Head of caudate nucleus (tissue), 42 donors: ENCODE results near the gene FBL.
"Not testable (repeated sequence)": the region's sequence is repeated elsewhere in the genome, so short reads cannot be mapped to it uniquely, and the experiment has no call there.

Source experiments
- DNase-seq, 42 donors: peaks; one replicate each; pipeline versions ENCODE4 v3.0.0 to v3.0.0-alpha.2; 2020 to 2021; ENCODE audit warnings: mixed read lengths in 7 of 42
- intact Hi-C: fragments of 100-400 bp; cut with DNase I; formaldehyde crosslinking; loops from one replicate; pipeline ENCODE4 v1.15.0; 2022

FBL gene

GRCh38 chr19:39878398-39878797, 32.2 kb upstream of the FBL start:
- intact Hi-C loops: no loop called here

DNA sequence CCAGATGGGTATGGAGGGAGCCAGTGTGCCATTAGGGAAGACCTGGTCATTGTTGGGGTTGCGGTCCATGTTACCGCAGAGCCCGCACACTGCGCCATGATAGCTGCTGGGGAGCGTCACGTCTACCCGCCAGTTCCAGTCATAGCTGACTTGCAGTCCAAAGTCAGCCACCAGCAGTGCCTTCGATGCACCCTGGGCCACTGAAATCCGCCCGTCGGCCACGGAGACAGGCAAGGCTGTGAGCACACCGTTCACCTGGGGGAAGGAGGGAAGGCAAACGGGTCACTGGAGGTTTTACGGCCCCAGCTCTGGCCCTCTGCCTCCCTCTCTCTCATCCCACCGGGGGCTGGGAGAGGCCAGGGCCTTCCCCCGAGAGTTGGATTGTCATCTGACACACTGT, 31.8 kb upstream of the FBL start:
- intact Hi-C loops, DNase-seq: not testable (repeated sequence)

More at GRCh38 chr19:39878398-39878797, 32.2 kb upstream of the FBL start:
- no peak for DNase-seq

DNA sequence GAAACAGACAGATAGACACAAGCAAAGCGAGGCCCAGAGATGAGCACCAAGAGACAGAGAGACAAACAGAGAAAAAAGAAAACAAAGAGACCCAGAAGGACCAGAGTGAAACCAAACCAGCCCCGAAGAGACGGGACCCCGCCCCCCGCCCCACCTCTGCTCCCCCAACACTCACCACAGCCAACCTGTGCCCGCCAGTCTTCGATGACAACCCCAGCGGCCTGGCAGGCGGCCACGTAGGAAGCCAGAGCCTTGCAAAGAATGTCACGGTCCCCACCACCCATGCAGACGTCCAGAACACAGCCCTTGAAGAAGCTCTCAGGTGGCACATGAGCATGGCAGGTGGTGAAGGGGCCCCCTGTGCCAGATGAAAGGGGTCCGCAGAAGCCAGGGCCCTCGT, 31.3 kb upstream of the FBL start:
- DNase-seq: peak in 1 of 42 donors; percentile 21
- intact Hi-C loops: not testable (repeated sequence)

DNA sequence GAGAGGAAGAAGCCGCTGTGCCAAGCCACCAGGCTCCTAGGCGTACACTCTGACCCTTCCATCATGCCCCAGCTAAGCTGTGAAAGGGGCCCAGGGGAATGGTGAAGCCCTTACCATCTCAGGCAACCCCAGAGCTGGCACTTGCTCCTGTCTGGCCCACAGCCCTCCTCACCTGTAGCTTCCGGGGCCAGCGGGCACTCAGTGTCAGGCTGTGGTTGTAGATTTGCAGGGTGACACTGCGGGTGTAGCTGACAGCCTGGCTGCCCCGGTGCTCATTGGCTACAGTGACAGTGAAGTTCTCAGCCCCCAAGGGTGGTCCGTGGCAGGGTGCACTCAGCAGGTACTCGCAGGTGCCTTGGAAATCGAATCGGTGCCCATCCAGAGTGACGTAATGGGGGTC, 30.3 kb upstream of the FBL start:
- intact Hi-C loops, DNase-seq: not testable (repeated sequence)

DNA sequence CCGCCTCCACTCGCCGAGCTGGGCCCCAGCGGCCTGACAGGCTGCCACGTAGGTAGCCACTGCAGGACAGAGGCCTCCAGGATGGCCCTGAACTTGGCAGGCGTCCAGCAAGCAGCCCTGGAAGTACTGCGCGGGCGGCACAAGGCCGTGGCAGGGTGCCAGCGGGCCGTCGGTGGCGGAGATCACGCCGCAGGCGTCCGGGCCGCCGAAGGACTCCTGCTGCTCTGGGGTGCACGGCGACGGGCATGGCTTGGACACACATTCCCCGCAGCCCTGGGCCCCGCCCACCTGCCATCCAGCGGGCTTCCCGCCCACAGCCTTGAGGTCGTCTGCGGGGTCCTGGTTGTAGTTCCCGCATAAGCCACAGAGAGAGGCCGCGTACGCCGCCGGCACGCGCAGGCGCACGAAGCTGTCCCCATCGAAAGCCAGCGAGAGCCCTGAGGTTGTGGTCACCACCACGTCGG, 29.3 kb upstream of the FBL start:
- DNase-seq, intact Hi-C loops: not testable (repeated sequence)

DNA sequence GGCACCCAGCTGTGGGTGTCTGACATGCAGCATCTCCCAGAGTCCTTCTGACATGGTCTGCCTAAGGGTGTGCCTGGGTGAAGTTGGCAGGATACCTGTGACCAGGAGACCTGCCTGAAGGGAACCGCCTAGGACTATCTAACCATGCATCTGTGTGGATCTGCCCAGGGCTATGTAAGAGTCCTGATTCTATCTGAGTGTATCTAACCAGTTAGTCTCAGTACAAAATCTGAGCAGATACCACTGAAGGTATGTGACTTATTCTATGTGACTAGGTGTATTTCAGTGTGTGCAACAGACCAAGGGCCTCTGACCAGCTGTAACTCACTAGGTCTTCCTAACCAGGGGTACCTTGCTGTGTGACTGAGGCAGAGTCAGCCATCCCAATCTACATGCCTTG, 28.2 kb upstream of the FBL start:
- DNase-seq: no peak
- intact Hi-C loops: no loop called here

GRCh38 chr19:39873385-39873784, 27.2 kb upstream of the FBL start:
- intact Hi-C loops: no loop called here
- DNase-seq: no peak

DNA sequence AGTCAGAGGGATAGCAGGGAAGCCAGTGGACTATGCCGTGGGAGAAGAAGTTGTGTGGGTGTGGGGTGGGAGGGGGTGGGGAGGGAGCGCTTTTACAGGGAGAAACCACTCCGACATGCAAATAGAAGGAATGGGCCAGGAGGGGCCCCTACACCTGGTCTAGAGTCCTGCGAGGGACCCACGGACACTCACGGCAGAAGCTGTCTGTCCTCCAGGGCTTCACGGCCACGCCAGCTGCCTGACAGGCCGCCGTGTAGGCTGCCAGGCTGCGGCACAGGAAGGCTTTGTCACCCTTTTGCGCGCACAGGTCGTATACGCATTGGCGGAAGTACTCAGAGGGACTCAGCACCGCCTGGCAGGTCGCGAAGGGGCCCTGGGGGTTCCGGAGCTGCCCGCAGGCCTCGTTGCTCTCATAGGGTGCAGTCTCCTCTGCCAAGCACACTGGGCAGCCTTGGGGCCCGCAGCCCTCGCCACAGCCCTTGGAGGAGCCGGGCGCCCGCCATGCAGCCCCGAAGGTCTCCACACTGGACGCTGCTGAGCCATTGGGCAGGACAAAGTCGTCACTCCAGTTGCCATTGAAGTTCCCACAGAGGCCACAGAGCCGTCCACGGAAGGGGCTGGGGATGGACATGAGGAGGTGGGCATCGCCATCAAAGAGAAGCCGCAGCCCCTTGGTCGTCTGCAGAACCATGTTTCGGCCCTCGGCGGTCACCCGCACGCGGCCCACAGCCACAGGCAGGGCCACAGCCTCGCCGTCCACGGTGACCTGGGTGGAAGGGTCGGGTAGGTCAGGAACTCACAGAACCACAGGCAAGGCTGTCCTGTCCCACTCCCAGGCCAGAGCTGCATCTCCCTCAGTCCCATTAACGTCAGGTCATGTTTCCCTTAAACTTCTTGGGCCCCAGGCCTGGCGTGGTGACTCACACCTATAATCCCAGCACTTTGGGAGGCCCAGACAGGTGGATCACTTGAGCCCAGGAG, 26.0 kb upstream of the FBL start:
- DNase-seq: no peak
- intact Hi-C loops: no loop called here

DNA sequence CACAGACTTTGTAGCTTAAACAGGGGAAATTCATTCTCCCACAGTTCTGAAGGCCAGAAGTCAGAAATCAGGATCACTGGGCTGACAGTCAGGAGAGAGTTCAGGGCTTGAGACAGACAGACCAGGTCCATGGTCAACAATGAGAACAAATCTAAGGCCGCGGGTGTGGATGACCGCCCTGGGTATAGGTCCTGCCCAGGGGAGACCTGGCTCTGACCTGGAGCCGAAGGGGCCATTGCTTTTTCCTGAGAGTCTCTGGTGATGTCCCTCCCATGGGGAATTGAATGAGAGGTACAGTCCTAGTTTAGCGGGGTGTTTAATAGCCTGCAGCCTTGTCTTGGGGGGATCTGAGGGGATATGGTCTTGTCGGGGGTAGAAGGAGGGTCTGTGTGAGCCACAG, 25.2 kb upstream of the FBL start:
- intact Hi-C loops: no loop called here
- DNase-seq: no peak

- no peak for DNase-seq
- intact Hi-C loops: no loop called here
Observed at GRCh38 chr19:39870171-39870971, 24.2 kb upstream of the FBL start.

- intact Hi-C loops: no loop called here
- DNase-seq: no peak
Observed at GRCh38 chr19:39867952-39868351, 21.8 kb upstream of the FBL start.

DNA sequence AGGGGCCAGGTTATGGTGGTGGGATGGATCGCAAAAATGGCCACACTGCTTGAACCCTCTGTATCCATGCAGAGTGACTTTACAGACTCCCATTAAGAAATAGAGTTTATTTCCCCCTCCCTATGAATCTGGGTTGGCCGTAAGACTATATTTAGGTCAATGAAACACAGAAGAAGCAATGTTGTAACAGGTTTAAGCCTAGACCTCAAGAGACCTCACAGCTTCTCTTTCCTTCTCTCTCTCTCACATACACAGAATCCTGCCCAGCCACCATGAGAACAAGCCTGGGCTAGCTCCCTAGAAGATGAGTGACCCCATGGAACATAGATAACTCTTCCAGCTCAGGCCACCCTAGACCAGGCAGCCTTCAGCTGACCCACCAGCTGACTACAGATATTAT, 21.0 kb upstream of the FBL start:
- intact Hi-C loops: no loop called here
- no peak for DNase-seq

GRCh38 chr19:39865953-39866352, 19.8 kb upstream of the FBL start:
- intact Hi-C loops: no loop called here
- no peak for DNase-seq

- DNase-seq: no peak
- intact Hi-C loops: no loop called here
Observed at GRCh38 chr19:39865186-39865585, 19.0 kb upstream of the FBL start.

DNA sequence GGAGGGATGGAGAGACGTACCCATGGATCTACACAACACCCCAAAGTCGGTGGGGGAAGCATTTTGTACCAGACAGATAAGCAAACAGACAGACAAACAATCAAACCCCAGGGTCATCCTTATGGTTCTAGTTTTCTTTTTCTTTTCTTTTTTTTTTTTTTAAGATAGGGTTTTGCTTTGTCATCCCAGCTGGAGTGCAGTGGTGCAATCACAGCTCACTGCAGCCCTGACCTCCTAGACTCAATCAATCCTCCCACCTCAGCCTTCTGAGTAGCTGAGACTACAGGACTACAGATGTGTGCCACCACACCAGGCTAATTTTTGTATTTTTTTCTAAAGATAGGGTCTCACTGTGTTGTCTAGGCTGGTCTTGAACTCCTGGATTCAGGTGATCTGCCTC, 17.9 kb upstream of the FBL start:
- intact Hi-C loops: no loop called here
- DNase-seq: no peak

DNA sequence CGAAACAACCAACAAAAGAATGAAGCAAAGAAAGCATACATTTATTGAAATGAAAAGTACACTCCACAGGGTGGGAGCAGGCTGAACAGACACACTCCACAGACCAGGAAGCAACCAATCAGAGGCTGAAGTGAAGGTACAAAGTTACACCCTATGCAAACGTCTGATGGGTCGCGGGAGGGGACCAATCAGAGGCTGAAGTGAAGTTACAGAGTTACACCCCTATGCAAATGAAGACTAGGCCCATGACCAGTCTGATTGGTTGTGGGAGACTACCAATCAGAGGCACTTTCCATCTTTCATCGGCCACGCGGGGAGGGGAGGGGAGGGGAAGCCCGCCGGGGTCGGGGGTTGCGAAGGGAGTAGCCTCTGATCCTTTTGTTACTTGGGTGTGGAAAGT, 12.4 kb upstream of the FBL start:
- intact Hi-C loops: no loop called here
- DNase-seq: peak in 20 of 42 donors; percentile 11 to 83 (median 52)

DNA sequence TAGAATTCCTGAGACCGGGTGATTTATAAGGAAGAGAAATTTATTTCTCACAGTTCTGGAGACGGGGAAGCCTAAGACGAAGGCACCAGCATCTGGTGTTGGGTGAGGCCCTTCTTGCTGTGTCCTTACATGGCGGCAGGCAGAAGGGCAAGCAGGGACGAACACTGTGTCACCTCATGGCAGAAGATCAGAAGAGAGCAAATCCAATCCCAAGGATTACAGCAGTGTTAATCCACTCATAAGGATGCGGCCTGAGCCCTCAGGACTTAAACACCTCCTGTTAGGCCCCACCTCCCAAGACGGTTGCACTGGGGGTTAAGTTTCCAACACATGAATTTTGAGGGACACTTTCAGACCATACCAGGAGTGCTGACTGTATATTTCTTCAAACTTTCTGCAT, 6.7 kb upstream of the FBL start:
- no peak for DNase-seq
- intact Hi-C loops: no loop called here

GRCh38 chr19:39850892-39851291, 4.7 kb upstream of the FBL start:
- DNase-seq: no peak
- intact Hi-C loops: no loop called here

DNA sequence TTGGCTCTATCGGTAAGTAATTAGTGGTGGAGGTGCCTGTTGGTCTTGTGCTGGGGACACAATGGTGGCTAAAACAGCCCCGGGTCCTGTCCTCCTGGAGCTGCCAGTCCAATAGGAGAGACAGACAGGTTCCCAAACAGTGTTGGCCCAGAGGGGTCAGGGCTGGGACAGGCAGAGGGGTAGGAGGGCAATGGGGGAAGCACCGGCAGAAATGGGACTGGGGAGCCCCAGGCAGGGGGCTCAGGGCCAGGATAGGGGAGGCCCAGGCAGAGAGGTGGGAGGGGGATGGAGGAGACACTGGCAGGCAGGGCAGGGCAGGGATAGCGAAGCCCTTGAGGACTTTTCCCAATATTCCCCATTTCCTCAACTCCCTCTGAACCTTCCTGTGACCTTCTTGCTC, 2.2 kb upstream of the FBL start:
- no peak for DNase-seq
- intact Hi-C loops: no loop called here

GRCh38 chr19:39847525-39847924, 1.3 kb upstream of the FBL start:
- DNase-seq: no peak
- intact Hi-C loops: no loop called here
